Activated CD4-positive, alpha-beta T cell treated with anti-CD3 and anti-CD28 coated beads for 24 hours (primary cell): ENCODE results near the gene SPSB4.
"Not testable (repeated sequence)": the region's sequence is repeated elsewhere in the genome, so short reads cannot be mapped to it uniquely, and the experiment has no call there.

Experiments
- DNase-seq, 2 donors: peaks; one replicate each; pipeline ENCODE4 v3.0.0-alpha.2; 2020; ENCODE audit warnings: low read depth in 2 of 2

SPSB4 gene

GRCh38 chr3:141116721-141117120 lies 65.6 kb downstream of the SPSB4 start:
- no peak for DNase-seq

GRCh38 chr3:141117982-141118381 lies 66.8 kb downstream of the SPSB4 start:
- DNase-seq = not testable (repeated sequence)

GRCh38 chr3:141122455-141123030 lies 71.4 kb downstream of the SPSB4 start:
- DNase-seq = no peak

GRCh38 chr3:141123677-141124410 lies 72.7 kb downstream of the SPSB4 start:
- no peak for DNase-seq

- DNase-seq = no peak
These were observed 73.6 kb downstream of the SPSB4 start for GRCh38 chr3:141124715-141125114.

- DNase-seq = no peak
These were observed 74.2 kb downstream of the SPSB4 start for GRCh38 chr3:141125351-141125750.

GRCh38 chr3:141126661-141127343 lies 75.7 kb downstream of the SPSB4 start:
- DNase-seq = no peak

- DNase-seq = no peak
These were observed 76.4 kb downstream of the SPSB4 start for GRCh38 chr3:141127344-141128125.

GRCh38 chr3:141128126-141128777 lies 77.1 kb downstream of the SPSB4 start:
- no peak for DNase-seq

- no peak for DNase-seq
These were observed 77.9 kb downstream of the SPSB4 start for GRCh38 chr3:141129049-141129448.

- no peak for DNase-seq
These were observed 78.4 kb downstream of the SPSB4 start for GRCh38 chr3:141129541-141130011.

- DNase-seq = no peak
These were observed 92.4 kb downstream of the SPSB4 start for GRCh38 chr3:141143517-141143916.

GRCh38 chr3:141146979-141147470 lies 95.9 kb downstream of the SPSB4 start:
- no peak for DNase-seq

- DNase-seq = no peak
These were observed 96.5 kb downstream of the SPSB4 start for GRCh38 chr3:141147657-141148056.

- DNase-seq = no peak
These were observed 97.0 kb downstream of the SPSB4 start for GRCh38 chr3:141148169-141148568.

GRCh38 chr3:141148770-141149169 lies 97.6 kb downstream of the SPSB4 start:
- no peak for DNase-seq

- DNase-seq = no peak
These were observed 99.1 kb downstream of the SPSB4 start for GRCh38 chr3:141150081-141150830.

GRCh38 chr3:141150931-141151330 lies 99.8 kb downstream of the SPSB4 start:
- no peak for DNase-seq

- DNase-seq = no peak
These were observed 100.3 kb downstream of the SPSB4 start for GRCh38 chr3:141151439-141151838.

- DNase-seq = no peak
These were observed 101.0 kb downstream of the SPSB4 start for GRCh38 chr3:141152130-141152529.
